HG03439 (cell line): Measurements from ENCODE around the gene PAF1.
"Not testable (repeated sequence)": the region's sequence is repeated elsewhere in the genome, so short reads cannot be mapped to it uniquely, and the experiment has no call there.

Experiments used
- ATAC-seq: cut with Tn5 transposase; IDR thresholded peaks from one replicate; pipeline ENCODE4 v1.9.1; 2021; ENCODE audit warnings: mild to moderate bottlenecking, moderate library complexity; ENCODE audit not compliant: unreplicated experiment

The PAF1 gene

DNA sequence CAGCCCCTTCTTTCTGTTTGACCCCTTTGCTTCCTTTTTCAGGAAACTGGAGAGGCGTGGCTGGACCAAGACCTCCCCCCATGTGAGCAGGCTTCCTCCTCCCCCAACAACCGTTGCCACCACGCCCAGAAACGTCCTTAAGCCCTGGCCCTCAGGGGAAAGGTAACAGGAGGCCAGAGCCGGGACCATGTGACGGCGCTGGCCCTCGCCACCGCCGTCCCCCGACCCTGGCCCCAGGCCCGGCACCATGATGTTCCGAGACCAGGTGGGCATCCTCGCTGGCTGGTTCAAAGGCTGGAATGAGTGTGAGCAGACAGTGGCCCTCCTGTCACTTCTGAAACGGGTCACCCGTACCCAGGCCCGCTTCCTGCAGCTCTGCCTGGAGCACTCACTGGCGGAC, 34.3 kb downstream of the PAF1 start:
- no peak for ATAC-seq

DNA sequence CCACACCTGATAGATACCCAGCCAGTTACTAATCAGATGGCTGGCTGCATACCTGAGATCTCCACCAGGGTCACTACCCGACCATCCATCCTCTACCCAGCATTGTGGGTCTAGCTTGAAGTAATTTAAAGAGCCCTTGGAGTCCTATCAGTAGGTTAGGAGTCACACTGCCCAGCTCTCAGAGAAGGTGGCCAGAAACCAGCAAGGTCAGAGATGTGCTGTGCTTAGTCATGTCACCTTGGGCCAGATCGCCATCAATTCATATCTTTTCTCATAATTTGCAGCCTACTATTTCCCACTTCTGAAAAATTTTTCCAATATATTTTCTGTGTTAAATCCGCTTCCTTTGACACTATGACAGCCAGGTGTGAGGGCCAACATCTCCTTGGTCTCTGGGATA, 34.8 kb downstream of the PAF1 start:
- no peak for ATAC-seq

DNA sequence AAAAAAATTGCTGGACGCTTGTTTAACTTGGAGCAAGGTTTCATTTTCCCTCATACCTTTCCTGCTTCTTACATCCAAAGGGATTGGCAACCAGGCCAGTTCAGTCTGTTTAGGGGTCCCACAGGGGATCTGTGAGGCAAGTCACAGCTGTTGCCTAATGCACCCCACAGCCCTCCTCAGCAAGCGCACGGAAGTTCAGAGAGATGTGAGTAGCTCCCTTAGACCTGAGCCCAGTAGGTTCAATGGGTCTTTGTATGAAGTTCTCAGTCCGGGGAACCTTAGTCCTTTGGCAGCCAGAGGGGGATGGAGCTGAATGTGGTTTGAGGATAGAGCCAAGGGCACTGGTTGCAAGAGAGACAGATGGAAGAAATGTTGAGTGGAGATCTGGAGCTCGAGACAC, 35.7 kb downstream of the PAF1 start:
- no peak for ATAC-seq

DNA sequence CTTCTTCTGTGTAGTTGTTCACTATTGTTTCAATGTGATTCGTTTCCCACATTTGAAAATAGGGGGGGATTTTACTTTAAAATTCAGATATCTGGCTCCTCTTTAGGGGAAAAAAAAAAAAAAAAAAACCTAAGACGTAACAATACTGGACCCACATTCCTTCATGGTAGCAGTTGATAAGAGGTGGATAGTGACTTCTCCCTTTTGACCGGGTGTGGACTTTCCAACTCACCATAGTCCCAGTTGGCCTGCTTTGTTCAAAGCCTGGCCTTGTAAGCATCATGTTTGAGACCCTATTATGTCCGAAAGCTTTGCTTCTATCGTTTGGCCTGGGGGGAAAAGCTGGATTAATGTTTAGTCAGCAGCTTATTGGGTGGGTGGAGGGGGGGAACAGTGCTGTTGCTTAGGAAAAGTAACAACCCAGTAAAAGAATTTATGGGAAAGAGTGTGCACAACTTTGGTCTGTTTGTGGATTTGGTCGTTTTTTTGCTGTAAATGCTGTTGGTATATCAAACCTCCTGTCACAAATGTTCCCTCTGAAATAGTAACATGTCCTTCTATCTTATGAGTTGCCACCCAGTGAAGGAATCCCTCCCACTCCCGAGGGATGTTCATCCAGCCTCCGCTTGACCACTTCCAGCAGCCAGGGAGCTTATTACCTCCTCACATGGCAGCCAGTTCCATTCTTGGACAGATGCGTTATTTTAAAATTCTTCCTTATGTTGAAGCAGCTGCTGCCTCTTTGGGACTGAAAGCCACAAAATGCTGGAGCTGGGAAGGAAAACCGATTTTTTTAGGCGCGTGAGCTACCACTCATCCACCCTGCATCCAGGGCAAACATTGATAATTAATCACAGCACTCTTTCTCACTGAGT, 38.3 kb downstream of the PAF1 start:
- ATAC-seq, result no peak

DNA sequence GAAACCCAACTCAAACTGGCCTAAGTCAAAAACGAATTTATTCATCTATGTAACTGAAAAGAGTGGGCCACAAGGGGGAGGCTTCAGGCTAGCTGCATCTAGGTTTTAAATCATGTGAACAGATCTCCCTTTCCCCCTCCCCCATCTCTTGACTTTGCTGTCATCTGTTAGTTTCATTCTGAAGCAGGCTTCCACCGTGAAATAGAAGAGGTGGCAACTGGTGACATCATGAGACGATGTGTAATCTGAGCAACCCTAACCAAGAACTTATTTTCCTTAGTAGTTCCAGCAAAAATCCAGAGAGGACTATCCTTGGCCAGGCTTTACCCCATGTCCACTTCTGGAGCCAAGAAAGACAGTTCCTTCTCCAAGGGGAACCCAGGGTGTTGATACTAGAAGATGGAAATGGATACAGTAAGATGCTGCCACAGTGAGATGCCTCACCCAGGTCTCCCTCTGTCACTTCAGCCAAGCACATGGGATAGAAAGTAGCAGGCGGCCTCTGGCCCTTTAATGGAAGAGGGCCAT, 39.3 kb downstream of the PAF1 start:
- ATAC-seq, result no peak

DNA sequence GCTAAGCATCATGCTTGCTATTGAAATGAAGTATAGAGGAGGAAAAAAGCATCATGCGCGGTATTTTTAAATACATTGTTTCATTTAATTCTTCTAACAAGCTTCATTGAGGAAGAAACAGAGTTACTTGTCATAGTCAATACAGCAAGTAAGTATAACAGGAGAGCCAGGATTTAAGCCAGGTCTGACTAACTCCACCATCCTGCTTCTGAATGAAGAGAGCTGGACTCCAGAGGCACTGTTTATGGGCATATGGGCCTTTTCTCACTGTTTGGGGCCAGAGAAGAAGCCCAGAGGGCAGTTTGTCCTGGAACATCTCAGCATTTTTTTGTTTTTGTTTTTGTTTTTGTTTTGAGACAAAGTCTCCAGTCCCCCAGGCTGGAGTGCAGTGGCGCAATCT, 40.8 kb downstream of the PAF1 start:
- no peak for ATAC-seq

DNA sequence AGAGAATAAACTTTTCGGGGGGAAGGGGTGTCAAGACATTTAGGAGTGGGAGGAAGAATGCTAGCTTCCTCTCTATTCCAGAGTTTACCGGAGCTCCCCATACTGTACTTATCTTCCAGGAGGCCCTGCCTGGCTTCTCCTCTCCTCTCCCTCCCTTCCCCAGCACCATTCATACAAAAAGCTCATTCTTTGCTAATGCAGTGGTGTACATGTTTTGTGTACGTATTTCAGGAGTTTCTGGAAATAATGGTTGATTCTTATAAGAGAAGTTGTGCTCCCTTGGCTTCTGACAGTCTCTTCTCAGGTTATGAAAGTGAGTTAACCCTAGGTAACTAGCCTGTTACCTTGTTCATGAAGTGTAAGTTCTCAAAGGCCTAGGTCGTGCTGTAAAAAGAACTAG, 41.6 kb downstream of the PAF1 start:
- ATAC-seq, result no peak

DNA sequence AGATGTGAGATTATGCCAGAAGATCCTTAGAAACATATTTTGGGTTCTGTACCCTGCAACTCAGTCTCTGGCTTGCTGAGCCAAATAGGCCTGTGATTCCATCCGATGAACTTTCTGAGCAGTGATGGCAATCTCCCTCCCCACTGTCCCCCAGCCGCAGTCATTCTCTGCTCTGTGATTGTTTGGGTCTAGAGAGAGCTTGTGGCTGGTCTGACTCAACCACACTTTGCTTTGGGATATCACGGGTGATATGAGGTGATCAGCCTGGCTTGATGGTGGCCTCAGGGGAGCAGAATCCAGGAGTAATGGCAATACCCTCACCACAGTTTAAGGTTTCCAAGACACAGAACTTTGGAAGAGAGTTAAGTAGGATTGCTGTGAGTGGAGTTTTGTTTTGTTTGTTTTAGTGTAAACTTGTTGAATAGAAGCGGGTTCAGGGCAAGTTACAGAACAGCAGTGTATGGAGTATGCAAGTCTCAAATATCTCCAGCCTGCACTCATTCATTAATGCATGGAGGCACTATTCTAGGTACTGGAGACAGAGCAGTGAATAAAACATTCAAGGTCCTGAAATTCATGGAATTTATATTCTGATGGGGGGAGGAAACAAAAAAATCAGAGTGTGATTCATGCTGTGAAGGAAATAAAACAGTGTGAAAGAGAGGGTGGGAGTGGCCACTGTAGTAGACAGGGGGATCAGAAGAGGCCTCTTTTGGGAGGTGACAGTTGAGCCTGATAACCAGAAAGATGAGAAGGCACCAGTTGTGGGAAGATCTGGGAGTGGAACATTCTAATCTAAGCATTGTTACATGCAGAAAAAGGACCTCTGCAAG, 43.4 kb downstream of the PAF1 start:
- ATAC-seq, result no peak

DNA sequence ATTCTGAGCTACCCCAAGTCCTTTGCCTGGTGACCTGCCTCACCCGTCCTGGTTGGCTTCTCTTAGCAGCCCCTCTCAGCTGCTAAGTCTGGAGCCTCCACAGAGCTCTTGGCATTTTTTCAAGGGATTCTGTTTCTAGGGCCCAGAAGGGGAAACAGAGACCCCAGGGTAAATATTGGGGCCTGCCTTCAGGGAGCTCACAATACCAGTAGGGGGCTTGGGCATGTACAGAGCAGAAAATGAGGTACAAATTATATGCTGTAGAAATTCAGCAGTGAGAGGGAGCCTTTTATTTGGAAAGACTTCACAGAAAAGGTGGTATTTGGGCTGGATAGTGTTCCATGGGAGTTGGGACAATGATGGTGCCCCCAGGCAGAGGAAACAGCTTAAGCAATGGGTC, 45.0 kb downstream of the PAF1 start:
- ATAC-seq, result no peak

DNA sequence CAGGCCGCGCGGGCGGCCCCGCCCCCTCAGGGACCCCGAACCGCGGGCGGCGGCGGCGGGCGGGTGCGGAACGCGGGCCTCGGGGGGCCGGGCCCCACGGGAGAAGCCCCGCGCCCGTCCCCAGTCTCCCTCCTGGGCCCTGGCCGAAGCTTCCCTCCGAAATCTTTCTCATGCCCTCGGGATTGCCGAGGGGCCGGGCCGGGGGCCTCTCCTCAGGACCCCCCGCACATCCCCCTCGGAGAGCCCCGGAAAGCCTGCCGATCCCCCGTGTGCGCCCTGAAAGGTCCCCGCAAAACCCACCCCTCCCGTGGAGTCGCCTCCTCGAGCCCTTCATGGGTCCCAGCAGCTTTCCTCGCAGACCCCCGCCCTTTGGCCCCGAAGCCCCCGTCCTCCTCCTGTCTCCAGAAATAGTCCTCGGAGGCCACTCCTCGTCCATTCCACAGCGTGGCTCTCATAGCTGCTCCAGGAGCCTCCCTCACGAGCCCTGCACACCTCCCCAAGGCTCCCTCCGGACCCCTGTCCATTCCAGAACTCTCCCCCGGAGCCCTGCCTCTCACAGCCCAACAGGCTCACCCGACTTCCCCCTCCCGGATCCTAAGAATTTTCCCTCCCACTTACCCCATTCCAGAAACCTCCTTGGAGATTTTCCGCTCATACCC, 48.1 kb downstream of the PAF1 start:
- no peak for ATAC-seq

DNA sequence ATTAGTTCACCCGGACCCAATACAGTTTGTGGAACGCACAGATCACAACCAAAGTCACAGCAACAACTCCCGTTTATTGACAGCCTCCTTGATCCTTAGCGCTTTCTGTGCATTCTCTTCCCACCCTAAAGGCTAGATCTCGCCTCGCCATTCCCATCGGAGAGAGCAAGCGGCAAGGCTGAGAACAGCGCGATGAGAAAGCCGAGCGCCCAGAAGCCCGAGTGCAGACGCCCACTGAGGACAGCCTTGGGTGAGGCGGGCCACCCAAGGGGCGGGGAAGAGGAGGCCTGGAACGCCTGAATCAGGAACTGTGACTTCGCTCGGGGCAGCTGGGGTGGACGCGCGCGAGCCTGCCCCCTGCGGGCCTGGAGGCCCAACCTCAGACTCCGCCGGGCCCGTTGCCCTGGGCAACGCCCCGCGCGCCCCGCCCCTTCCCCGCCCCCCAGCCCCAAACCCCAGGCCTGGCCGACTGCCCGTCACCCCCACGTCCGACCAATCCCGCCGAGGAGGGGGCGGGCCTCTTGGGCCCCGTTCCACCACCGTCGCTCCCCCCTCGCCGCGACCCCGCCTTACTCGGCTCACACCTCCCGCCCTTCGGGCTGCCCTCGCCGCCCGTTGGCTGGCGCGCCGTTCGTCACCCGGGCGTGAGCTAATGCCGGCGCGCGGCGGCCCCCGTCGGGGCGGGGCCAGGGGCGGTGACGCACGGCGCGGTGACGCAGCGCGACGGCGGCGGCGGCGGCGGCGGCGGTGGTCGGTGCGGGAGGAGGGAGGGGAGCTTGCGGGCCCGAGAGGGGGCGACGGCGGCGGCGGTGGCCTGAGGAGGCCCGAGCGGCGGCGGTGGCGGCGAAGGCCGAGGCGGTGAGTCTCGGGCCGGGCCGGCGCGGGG, 48.9 kb downstream of the PAF1 start, which contains the start of gene SAMD4B:
Gene SAMD4B (plus strand): TSS at position 703 of the 886 bp plus-strand sequence. CDS start 14,473 bp downstream, outside the sequence.
- ATAC-seq, result peak; percentile 92

DNA sequence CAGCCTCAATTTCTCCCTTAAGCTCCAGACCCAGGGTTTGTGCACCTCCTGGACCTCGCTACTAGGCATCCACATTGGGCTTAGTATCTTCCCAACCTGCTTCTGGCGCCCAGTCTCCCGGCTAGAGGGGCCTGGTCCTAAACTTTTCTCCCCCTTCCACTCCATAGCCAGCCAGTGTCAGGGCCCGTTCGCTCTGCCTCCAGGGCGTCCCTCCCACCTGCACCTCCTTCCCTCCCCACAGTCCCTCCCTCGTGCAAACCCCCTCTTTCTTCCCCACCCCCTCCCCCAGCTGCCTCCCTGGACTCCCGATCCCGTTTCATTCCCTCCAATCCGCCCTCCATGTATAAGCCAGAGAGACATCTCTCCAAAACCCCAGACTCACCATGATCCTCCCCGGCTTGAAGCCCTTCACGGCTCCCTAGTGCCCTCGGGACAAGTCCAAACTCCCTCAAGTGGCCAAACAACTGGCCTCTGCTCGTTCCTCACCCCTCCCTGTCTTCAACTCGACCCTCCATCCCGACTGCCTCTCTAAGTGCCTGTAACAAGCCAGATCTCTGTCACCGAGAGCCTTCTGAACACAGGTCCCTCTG, 49.7 kb downstream of the PAF1 start:
- no peak for ATAC-seq

DNA sequence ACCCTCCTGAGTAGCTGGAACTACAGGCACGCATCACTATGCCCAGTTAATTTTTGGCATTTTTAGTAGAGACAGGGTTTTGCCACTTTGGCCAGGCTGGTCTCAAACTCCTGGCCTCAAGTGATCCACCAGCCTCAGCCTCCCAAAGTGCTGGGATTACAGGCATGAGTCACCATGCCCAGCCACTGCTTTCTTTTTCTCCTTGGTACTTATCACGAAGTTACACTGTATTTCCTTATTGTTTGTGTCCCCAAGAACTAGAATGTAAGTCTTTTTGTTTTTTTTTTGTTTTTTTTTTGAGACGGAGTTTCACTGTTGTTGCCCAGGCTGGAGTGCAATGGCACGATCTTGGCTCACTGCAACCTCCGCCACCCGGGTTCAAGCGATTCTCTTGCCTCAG, 50.8 kb downstream of the PAF1 start:
- not testable (repeated sequence) for ATAC-seq

DNA sequence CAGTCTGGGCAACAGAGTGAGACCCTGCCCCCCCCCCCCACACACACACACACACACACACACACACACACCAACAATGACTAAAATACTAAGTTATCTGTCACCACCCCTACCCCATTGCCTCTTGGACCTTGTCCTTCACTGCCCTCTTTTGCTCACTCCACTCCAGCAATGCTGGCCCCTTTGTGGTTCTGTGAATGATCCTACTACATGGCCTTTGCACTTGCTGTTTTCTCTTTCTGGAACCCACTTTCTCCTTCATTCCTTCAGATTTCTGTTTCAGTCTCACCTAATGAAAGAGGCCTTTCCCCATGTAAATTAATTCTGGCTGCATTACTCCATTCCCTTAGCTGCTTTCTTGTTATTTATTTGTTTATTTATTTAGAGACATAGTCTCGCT, 51.2 kb downstream of the PAF1 start:
- no peak for ATAC-seq

DNA sequence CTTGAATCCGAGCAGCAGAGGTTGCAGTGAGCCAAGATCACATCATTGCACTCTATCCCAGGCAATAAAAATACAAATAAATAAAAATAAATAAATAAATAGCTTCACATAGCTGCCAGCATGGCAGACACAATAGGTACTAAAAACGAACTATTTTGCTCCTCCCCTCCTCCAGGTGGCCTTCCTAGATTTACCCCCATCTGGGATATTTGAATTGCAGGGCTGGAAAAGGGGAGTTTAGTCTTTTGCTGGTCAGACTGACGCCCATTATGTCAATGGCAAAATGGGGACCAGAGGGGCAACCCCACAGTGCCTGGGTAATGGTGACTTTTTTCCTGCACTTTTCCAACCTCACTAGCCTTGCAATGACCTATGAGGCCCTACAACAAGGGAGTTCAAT, 54.4 kb downstream of the PAF1 start:
- no peak for ATAC-seq
